GM12878 (cell line): ENCODE data around the gene PLEKHM2. TPM values are rescaled to one million over a fixed set of nuclear protein-coding genes. Genes with fewer than 3 reads are reported as not detected.

Experiments
- ATAC-seq: fragments of 200-7000 bp; cut with Tn5 transposase; 3 replicates; pipeline ENCODE4 v1.9.1; 2020; ENCODE audit warnings: mild to moderate bottlenecking, moderate library complexity
- BruUV-seq: library from RNA; stranded (reverse); fragments of 400-500 nt; replicated peaks from 2 replicates; lab custom pipeline; 2021; lab: Mats Ljungman, UMichigan
- CTCF ChIA-PET: fragments of 300-600 bp; sonication (Branson Sonifier 250); formaldehyde crosslinking; extraction: SDS; loops from one replicate; lab custom pipeline; 2021; ENCODE audit warnings: inconsistent platforms; lab: Yijun Ruan, JAX
- POLR2A ChIA-PET: fragments of 350-600 bp; formaldehyde crosslinking; extraction: SDS; loops from one replicate; lab custom pipeline; 2021; ENCODE audit warnings: inconsistent platforms; lab: Charles Lee
- RAD21 ChIA-PET: fragments of 300-600 bp; sonication (Branson Sonifier 250); formaldehyde crosslinking; loops from one replicate; lab custom pipeline; 2023; ENCODE audit warnings: antibody characterized with exemption; ENCODE audit not compliant: unreplicated experiment; lab: Charles Lee
- SMC1A ChIA-PET: fragments of 300-600 bp; sonication (Branson Sonifier 250); formaldehyde crosslinking; loops from one replicate; lab custom pipeline; 2023; ENCODE audit not compliant: unreplicated experiment, uncharacterized antibody; lab: Charles Lee
- DNase-seq: peaks from one replicate; pipeline ENCODE4 v3.0.0-alpha.2; 2011; ENCODE audit warnings: low read depth, low spot score
- FAIRE-seq: peaks from 3 replicates; lab custom pipeline; 2011; peaks lifted over from hg19 to GRCh38; lab: Jason Lieb, UNC
- H2AFZ ChIP-seq: 2 replicates; pipeline ENCODE4 v1.6.0; 2011; ENCODE audit warnings: low read depth, low read length, control low read depth; ENCODE audit not compliant: control insufficient read depth
- H3K27ac ChIP-seq: 2 replicates; pipeline ENCODE4 v1.5.1; 2011; ENCODE audit warnings: control low read depth; ENCODE audit not compliant: control insufficient read depth, insufficient read depth
- H3K27me3 ChIP-seq, 2 experiments: replicated peaks in 1 of 2; 2 replicates each; pipeline versions ENCODE4 v1.6.0 to v1.6.1; 2011; ENCODE audit warnings: low read length in 1 of 2; ENCODE audit not compliant: control insufficient read depth in 2 of 2, insufficient read depth in 2 of 2
- H3K36me3 ChIP-seq, 2 experiments: 2 replicates each; pipeline ENCODE4 v1.5.1; 2011; ENCODE audit warnings: low read length in 1 of 2; ENCODE audit not compliant: control insufficient read depth in 2 of 2, insufficient read depth in 2 of 2
- H3K4me1 ChIP-seq: 2 replicates; pipeline ENCODE4 v1.6.1; 2011; ENCODE audit warnings: mild to moderate bottlenecking, low read length, moderate library complexity, mixed read lengths; ENCODE audit not compliant: control insufficient read depth, insufficient read depth
- H3K4me2 ChIP-seq: 2 replicates; pipeline ENCODE4 v1.6.0; 2011; ENCODE audit warnings: control low read depth; ENCODE audit not compliant: control insufficient read depth, insufficient read depth
- H3K4me3 ChIP-seq: fragments of 200-600 bp; sonication (generic); 2 replicates; pipeline ENCODE4 v1.5.1; 2016
- H3K79me2 ChIP-seq: 2 replicates; pipeline ENCODE4 v1.6.0; 2011; ENCODE audit warnings: low read length; ENCODE audit not compliant: control insufficient read depth, insufficient read depth
- H3K9ac ChIP-seq: 2 replicates; pipeline ENCODE4 v1.8.0; 2011; ENCODE audit warnings: low read length, control low read depth, mixed read lengths; ENCODE audit not compliant: control insufficient read depth, insufficient read depth
- H3K9me3 ChIP-seq: replicated peaks from 3 replicates; pipeline ENCODE4 v1.5.1; 2011; ENCODE audit warnings: mild to moderate bottlenecking, low read length; ENCODE audit not compliant: control insufficient read depth, insufficient read depth
- H4K20me1 ChIP-seq: 2 replicates; pipeline ENCODE4 v1.6.0; 2011; ENCODE audit not compliant: control insufficient read depth, insufficient read depth
- ATF7 ChIP-seq: fragments of 450-650 bp; IDR thresholded peaks from 2 replicates; pipeline ENCODE4 v1.6.1; 2016; ENCODE audit warnings: low read depth, mild to moderate bottlenecking
- CREB1 ChIP-seq: IDR thresholded peaks from 2 replicates; pipeline ENCODE4 v1.6.1; 2012; ENCODE audit warnings: low read depth, mild to moderate bottlenecking, inconsistent platforms
- EGR1 ChIP-seq, 2 experiments: IDR thresholded peaks; 1 replicate in 1 of 2; 2 replicates in 1 of 2; pipeline ENCODE4 v1.6.1; 2011 to 2012; ENCODE audit warnings: low read depth in 2 of 2, low read length in 2 of 2, borderline replicate concordance in 1 of 2, mild to moderate bottlenecking in 1 of 2, moderate library complexity in 1 of 2
- ELK1 ChIP-seq: IDR thresholded peaks from 2 replicates; pipeline ENCODE4 v1.6.1; 2012; ENCODE audit warnings: low read depth, low read length, improper control_type of control experiment
- MTA3 ChIP-seq: IDR thresholded peaks from 2 replicates; pipeline ENCODE4 v1.6.1; 2012; ENCODE audit warnings: low read length, inconsistent platforms, borderline replicate concordance
- POLR2A ChIP-seq: IDR thresholded peaks from 2 replicates; pipeline ENCODE4 v1.6.1; 2011; ENCODE audit warnings: low read depth, mild to moderate bottlenecking, low read length
- POLR2AphosphoS2 ChIP-seq: IDR thresholded peaks from 2 replicates; pipeline ENCODE4 v1.6.1; 2011; ENCODE audit warnings: low read depth, mild to moderate bottlenecking, low read length, improper control_type of control experiment, moderate library complexity
- POLR2AphosphoS5 ChIP-seq: IDR thresholded peaks from 2 replicates; pipeline ENCODE4 v1.6.1; 2011; ENCODE audit warnings: mild to moderate bottlenecking, low read length, inconsistent platforms
- TCF3 ChIP-seq: IDR thresholded peaks from 2 replicates; pipeline ENCODE4 v1.6.1; 2012; ENCODE audit warnings: low read depth, mild to moderate bottlenecking, low read length, borderline replicate concordance; ENCODE audit not compliant: insufficient read depth
- WGBS: methylation state at CpG from one replicate; pipeline ENCODE4 v1.1.6; 2016; ENCODE audit warnings: low lambda C conversion rate; ENCODE audit not compliant: insufficient replicate concordance, insufficient coverage; ENCODE audit errors: missing lambda C conversion rate; 5-methylcytosine and 5-hydroxymethylcytosine counted together
- in situ Hi-C: fragments of 300-500 bp; cut with MboI; formaldehyde crosslinking; loops from 9 replicates; pipeline ENCODE4 v1.14.3; 2018; ENCODE audit warnings: mixed read lengths
- intact Hi-C: fragments of 100-400 bp; cut with micrococcal nuclease; formaldehyde crosslinking; loops from one replicate; pipeline ENCODE4 v1.14.2; 2022; ENCODE audit not compliant: unreplicated experiment
- polyA plus RNA-seq, 11 experiments: library from polyadenylated mRNA; depleted of rRNA in 4 of 11; unstranded in 6 of 11; stranded (reverse) in 5 of 11; fragments of >200 nt; fragmentation: Nextera tagmentation in 4 of 11; fragmentation: Illumina TruSeq in 1 of 11; extraction: Ambion mirVana in 4 of 11; extraction: Trizol in 1 of 11; gene quantifications; 1 replicate in 1 of 11; 2 replicates in 10 of 11; pipeline versions ENCODE4 v1.2.1 to v1.2.3, GENCODE V29; 2011 to 2016; ENCODE audit warnings: inconsistent platforms in 2 of 11, missing spikeins in 2 of 11, low read depth in 1 of 11
- total RNA-seq, 4 experiments: library from RNA; depleted of rRNA in 3 of 4; stranded (reverse); fragments of >200 nt in 3 of 4; fragmentation: Illumina TruSeq in 1 of 4; extraction: Trizol in 1 of 4; gene quantifications; 2 replicates each; pipeline versions ENCODE4 v1.2.1 to v1.2.3, GENCODE V29; 2013 to 2021

Gene PLEKHM2
- total and polyA plus RNA-seq, 10 of the 15 experiments (the other 5 are each of a cell fraction or from before 2014, with no cell fraction given), result 0.37 to 55.2 (median 19.3) TPM

GRCh38 chr1:15728937-15729657 is 45.0 kb downstream of the PLEKHM2 start:
- Histone ChIP-seq H3K4me3 (no peak overlapping the region), H3K36me3 (peaks cover 18 to 33% of the 10 kb centered on the region in 2 experiments), H3K4me2 (no peak overlapping the region), H3K9ac (no peak overlapping the region), H3K4me1 (no peaks in the 10 kb centered on the region), H3K79me2 (no peaks in the 10 kb centered on the region), H2AFZ (no peak overlapping the region), H3K27ac (no peak overlapping the region), H3K27me3 (no peaks in the 10 kb centered on the region), H3K9me3 (no peaks in the 10 kb centered on the region), H4K20me1 (no peaks in the 10 kb centered on the region)
- DNase-seq (no peak), FAIRE-seq (no peak), ATAC-seq (no peak)
- CTCF ChIA-PET, result no interaction called here
- POLR2A ChIA-PET, result no interaction called here
- WGBS, result 74% methylated on average over 17 of the region's 22 CpGs
- in situ Hi-C loops, result no loop called here
- intact Hi-C loops, result no loop called here
- SMC1A ChIA-PET, result no interaction called here
- RAD21 ChIA-PET, result no interaction called here
- no TSS peak for BruUV-seq
- TF ChIP-seq ELK1, result no peak
- TF ChIP-seq POLR2A, result peak; percentile 58

GRCh38 chr1:15730423-15730822 is 46.3 kb downstream of the PLEKHM2 start:
- Histone ChIP-seq H3K27me3 (no peaks in the 10 kb centered on the region), H4K20me1 (no peaks in the 10 kb centered on the region), H3K4me1 (no peaks in the 10 kb centered on the region), H3K9ac (no peak overlapping the region), H3K4me3 (no peak overlapping the region), H3K27ac (no peak overlapping the region), H2AFZ (no peak overlapping the region)
- FAIRE-seq, result no peak
- intact Hi-C loops, result loop anchor here (5.0 kb wide), 1 partner anchor 298 kb away; no protein-coding TSS in a partner anchor
- TF ChIP-seq POLR2AphosphoS5, result no peak
- no peak for TF ChIP-seq POLR2AphosphoS2
- no peak for TF ChIP-seq EGR1 (IDR thresholded peaks at IDR 0.05; ENCODE audit: borderline replicate concordance in 1 of 2, low read depth in 2 of 2, low read length in 2 of 2)
- no peak for TF ChIP-seq MTA3
- TF ChIP-seq TCF3, result no peak
- TF ChIP-seq CREB1, result no peak
- no peak for TF ChIP-seq ATF7
- TF ChIP-seq, all 136 proteins: peak for 0
- RAD21 ChIA-PET, result no interaction called here
- CTCF ChIA-PET, result no interaction called here
- ATAC-seq (no peak), DNase-seq (no peak)
- Histone ChIP-seq H3K79me2 (no peaks in the 10 kb centered on the region), H3K36me3 (peaks cover 13 to 32% of the 10 kb centered on the region in 2 experiments), H3K9me3 (no peaks in the 10 kb centered on the region), H3K4me2 (no peak overlapping the region)
- SMC1A ChIA-PET, result no interaction called here
- no TSS peak for BruUV-seq
- in situ Hi-C loops, result no loop called here
- POLR2A ChIA-PET, result no interaction called here
- 94% methylated on average over 16 of the region's 16 CpGs for WGBS
